ENCODE data around the gene AUTS2.

AUTS2 gene

GRCh38 chr7:69818636-69819332, 220.5 kb downstream of the AUTS2 start:
- no peak for DNase-seq (ENCODE audit: low spot score)

- DNase-seq (ENCODE audit: low spot score) = peak; percentile 50
Observed at GRCh38 chr7:69819333-69819705, 221.0 kb downstream of the AUTS2 start.

- DNase-seq (ENCODE audit: low spot score) = no peak
Observed at GRCh38 chr7:69820479-69821192, 222.4 kb downstream of the AUTS2 start.

GRCh38 chr7:69822386-69822785, 224.1 kb downstream of the AUTS2 start:
- no peak for DNase-seq (ENCODE audit: low spot score)

- DNase-seq (ENCODE audit: low spot score) = no peak
Observed at GRCh38 chr7:69823151-69823744, 225.0 kb downstream of the AUTS2 start.

GRCh38 chr7:69825113-69825972, 227.1 kb downstream of the AUTS2 start:
- DNase-seq (ENCODE audit: low spot score) = peak; percentile 11

- no peak for DNase-seq (ENCODE audit: low spot score)
Observed at GRCh38 chr7:69826283-69826682, 228.0 kb downstream of the AUTS2 start.

GRCh38 chr7:69827140-69827539, 228.9 kb downstream of the AUTS2 start:
- DNase-seq (ENCODE audit: low spot score) = no peak

- no peak for DNase-seq (ENCODE audit: low spot score)
Observed at GRCh38 chr7:69827558-69827957, 229.3 kb downstream of the AUTS2 start.

GRCh38 chr7:69832356-69832755, 234.1 kb downstream of the AUTS2 start:
- no peak for DNase-seq (ENCODE audit: low spot score)

- no peak for DNase-seq (ENCODE audit: low spot score)
Observed at GRCh38 chr7:69833964-69834363, 235.7 kb downstream of the AUTS2 start.

- no peak for DNase-seq (ENCODE audit: low spot score)
Observed at GRCh38 chr7:69836702-69837101, 238.4 kb downstream of the AUTS2 start.

- DNase-seq (ENCODE audit: low spot score) = no peak
Observed at GRCh38 chr7:69837387-69838068, 239.3 kb downstream of the AUTS2 start.

- DNase-seq (ENCODE audit: low spot score) = no peak
Observed at GRCh38 chr7:69839782-69840181, 241.5 kb downstream of the AUTS2 start.

- no peak for DNase-seq (ENCODE audit: low spot score)
Observed at GRCh38 chr7:69840248-69840647, 242.0 kb downstream of the AUTS2 start.

- no peak for DNase-seq (ENCODE audit: low spot score)
Observed at GRCh38 chr7:69843653-69844052, 245.4 kb downstream of the AUTS2 start.

- DNase-seq (ENCODE audit: low spot score) = no peak
Observed at GRCh38 chr7:69844264-69844868, 246.1 kb downstream of the AUTS2 start.

GRCh38 chr7:69845721-69846495, 247.6 kb downstream of the AUTS2 start:
- no peak for DNase-seq (ENCODE audit: low spot score)

GRCh38 chr7:69847921-69848612, 249.8 kb downstream of the AUTS2 start:
- DNase-seq (ENCODE audit: low spot score) = no peak

- no peak for DNase-seq (ENCODE audit: low spot score)
Observed at GRCh38 chr7:69849268-69849667, 251.0 kb downstream of the AUTS2 start.
